ENCODE results near the gene GAST. TPM values are rescaled to one million over a fixed set of nuclear protein-coding genes. Genes with fewer than 3 reads are reported as not detected.

GAST gene
- total and polyA plus RNA-seq, 9 of the 15 experiments (the other 6 are each of a cell fraction or from before 2014, with no cell fraction given): not detected

- TF ChIP-seq THRA (IDR thresholded peaks at IDR 0.05) (no peak), TAF15 (IDR thresholded peaks at IDR 0.05; ENCODE audit: low read depth, low read length) (no peak), TCF7 (IDR thresholded peaks at IDR 0.05; ENCODE audit: borderline replicate concordance) (peak; percentile 78; the same call in 1 of the 2 replicates), ZFPM2 (CRISPR knock-in tag; IDR thresholded peaks at IDR 0.05) (peak; percentile 98), ZNF324 (CRISPR knock-in tag; IDR thresholded peaks at IDR 0.05) (peak; percentile 71), ZNF133 (CRISPR knock-in tag; IDR thresholded peaks at IDR 0.05) (no peak), MEF2A (IDR thresholded peaks at IDR 0.05; ENCODE audit: control insufficient read depth, low read depth, low read length) (peak; percentile 79), ZNF699 (CRISPR knock-in tag; IDR thresholded peaks at IDR 0.05; ENCODE audit: insufficient replicate concordance) (no peak), CHCHD3 (CRISPR knock-in tag; IDR thresholded peaks at IDR 0.05) (peak; percentile 99), ZNF398 (CRISPR knock-in tag; IDR thresholded peaks at IDR 0.05) (peak; percentile 69; the same call in 1 of the 2 replicates), ZFP1 (CRISPR knock-in tag; IDR thresholded peaks at IDR 0.05) (peak; percentile 71; the same call in 1 of the 2 replicates), NFE2L1 (tag; IDR thresholded peaks at IDR 0.05; ENCODE audit: borderline replicate concordance, low read depth) (no peak), ELK3 (CRISPR knock-in tag; IDR thresholded peaks at IDR 0.05) (peak; percentile 96), ZNF445 (CRISPR knock-in tag; IDR thresholded peaks at IDR 0.05; ENCODE audit: low read depth) (peak; percentile 98), PRPF4 (IDR thresholded peaks at IDR 0.05; ENCODE audit: insufficient read depth, low read depth, low read length, poor library complexity, severe bottlenecking) (no peak), ZNF395 (CRISPR knock-in tag; IDR thresholded peaks at IDR 0.05) (no peak; the same call in 1 of the 2 replicates), STAT5B (CRISPR knock-in tag; IDR thresholded peaks at IDR 0.05) (no peak), RCOR1 (IDR thresholded peaks at IDR 0.05; ENCODE audit: borderline replicate concordance in 1 of 2, low read depth in 2 of 2, low read length in 2 of 2) (no peak; a peak in 2 of 4 replicates), OTX1 (CRISPR knock-in tag; IDR thresholded peaks at IDR 0.05) (peak; percentile 99), ELK1 (CRISPR knock-in tag; IDR thresholded peaks at IDR 0.05) (no peak), PML (IDR thresholded peaks at IDR 0.05; ENCODE audit: low read length) (peak; percentile 100)
These were observed 33.7 kb upstream of the GAST start (continued) for GRCh38 chr17:41678411-41678906.
